Liver (tissue), 9 donors: ENCODE measurements around the gene SLC66A1. TPM values are rescaled to one million over a fixed set of nuclear protein-coding genes. Genes with fewer than 3 reads are reported as not detected.

ENCODE experiments used
- DNase-seq: peaks from one replicate; pipeline ENCODE4 v3.0.0-alpha.2; 2017; ENCODE audit warnings: low spot score
- H3K27ac ChIP-seq, 2 donors: one replicate each; pipeline ENCODE4 v1.7.0; 2013; ENCODE audit warnings: inconsistent platforms in 2 of 2, low read length in 2 of 2, control low read depth in 1 of 2, low read depth in 1 of 2, mild to moderate bottlenecking in 1 of 2
- H3K27me3 ChIP-seq, 4 donors: one replicate each; pipeline versions ENCODE4 v1.6.1 to v1.7.0; 2013; ENCODE audit warnings: low read length in 3 of 4, inconsistent platforms in 1 of 4, mild to moderate bottlenecking in 1 of 4, moderate library complexity in 1 of 4; ENCODE audit not compliant: control insufficient read depth in 4 of 4, insufficient read depth in 4 of 4
- H3K36me3 ChIP-seq, 4 donors: one replicate each; pipeline versions ENCODE4 v1.6.1 to v1.7.0; 2013; ENCODE audit warnings: low read length in 3 of 4, mild to moderate bottlenecking in 3 of 4, low read depth in 1 of 4, moderate library complexity in 1 of 4; ENCODE audit not compliant: control insufficient read depth in 4 of 4, insufficient read depth in 3 of 4
- H3K4me1 ChIP-seq, 4 donors: one replicate each; pipeline versions ENCODE4 v1.6.1 to v1.7.0; 2013; ENCODE audit warnings: low read length in 3 of 4, mild to moderate bottlenecking in 3 of 4, moderate library complexity in 1 of 4; ENCODE audit not compliant: control insufficient read depth in 4 of 4, insufficient read depth in 4 of 4
- H3K4me3 ChIP-seq, 3 donors: one replicate each; pipeline versions ENCODE4 v1.6.1 to v1.7.0; 2013; ENCODE audit warnings: low read length in 3 of 3, control low read depth in 1 of 3, low read depth in 1 of 3, mild to moderate bottlenecking in 1 of 3
- H3K9ac ChIP-seq, 2 donors: one replicate each; pipeline ENCODE4 v1.7.0; 2013; ENCODE audit warnings: low read length in 2 of 2, mild to moderate bottlenecking in 2 of 2, moderate library complexity in 2 of 2, control low read depth in 1 of 2, low read depth in 1 of 2
- H3K9me3 ChIP-seq, 4 donors: one replicate each; pipeline versions ENCODE4 v1.6.1 to v1.7.0; 2013; ENCODE audit warnings: low read length in 3 of 4; ENCODE audit not compliant: control insufficient read depth in 4 of 4
- EGR1 ChIP-seq, 2 donors: IDR thresholded peaks; 2 replicates each; pipeline ENCODE4 v1.6.1; 2016 to 2018; ENCODE audit warnings: antibody characterized with exemption in 2 of 2, low read depth in 2 of 2
- FOXA1 ChIP-seq: IDR thresholded peaks from 2 replicates; pipeline ENCODE4 v1.6.1; 2016; ENCODE audit warnings: antibody characterized with exemption
- FOXA2 ChIP-seq: IDR thresholded peaks from 2 replicates; pipeline ENCODE4 v1.6.1; 2016; ENCODE audit warnings: antibody characterized with exemption
- HNF4A ChIP-seq, 2 donors: conservative IDR thresholded peaks; 2 replicates each; pipeline ENCODE4 v1.6.1; 2016; ENCODE audit warnings: antibody characterized with exemption in 2 of 2, mild to moderate bottlenecking in 2 of 2
- HNF4G ChIP-seq: IDR thresholded peaks from 2 replicates; pipeline ENCODE4 v1.6.1; 2016; ENCODE audit warnings: antibody characterized with exemption
- JUND ChIP-seq, 2 donors: IDR thresholded peaks; 2 replicates each; pipeline ENCODE4 v1.6.1; 2016; ENCODE audit warnings: antibody characterized with exemption in 2 of 2
- NR2F2 ChIP-seq: IDR thresholded peaks from 2 replicates; pipeline ENCODE4 v1.6.1; 2016; ENCODE audit warnings: antibody characterized with exemption
- RAD21 ChIP-seq, 2 donors: IDR thresholded peaks; 2 replicates each; pipeline ENCODE4 v1.6.1; 2016; ENCODE audit warnings: antibody characterized with exemption in 2 of 2, mild to moderate bottlenecking in 2 of 2
- RXRA ChIP-seq, 2 donors: IDR thresholded peaks; 2 replicates each; pipeline ENCODE4 v1.6.1; 2017 to 2018; ENCODE audit warnings: antibody characterized with exemption in 2 of 2, mild to moderate bottlenecking in 1 of 2
- SP1 ChIP-seq: IDR thresholded peaks from 2 replicates; pipeline ENCODE4 v1.6.1; 2018; ENCODE audit warnings: antibody characterized with exemption, mild to moderate bottlenecking
- TAF1 ChIP-seq: conservative IDR thresholded peaks from 2 replicates; pipeline ENCODE4 v1.6.1; 2016; ENCODE audit warnings: antibody characterized with exemption, mild to moderate bottlenecking
- YY1 ChIP-seq: IDR thresholded peaks from 2 replicates; pipeline ENCODE4 v1.6.1; 2016; ENCODE audit warnings: antibody characterized with exemption, mild to moderate bottlenecking
- WGBS: extraction: QIAGEN DNeasy Blood & Tissue Kit; methylation state at CpG from one replicate; pipeline ENCODE4 v1.1.7; 2013; 5-methylcytosine and 5-hydroxymethylcytosine counted together
- polyA plus RNA-seq, 2 donors: library from polyadenylated mRNA; stranded (reverse) in 1 of 2; unstranded in 1 of 2; fragments of 200-250 nt in 1 of 2; fragments of >200 nt in 1 of 2; fragmentation: Nextera tagmentation in 1 of 2; extraction: Ambion mirVana in 1 of 2; gene quantifications; one replicate each; pipeline versions ENCODE4 v1.2.1 to v1.2.3, GENCODE V29; 2013 to 2015
- total RNA-seq, 2 donors: library from RNA; depleted of rRNA; stranded (reverse); fragments of >200 nt; gene quantifications; one replicate each; pipeline ENCODE4 v1.2.3, GENCODE V29; 2014
- TF ChIP-seq, protein P1 (sequence below): IDR thresholded peaks from 2 replicates; pipeline ENCODE4 v1.6.1; 2016; ENCODE audit warnings: antibody characterized with exemption
- TF ChIP-seq, protein P2 (sequence below): IDR thresholded peaks from 2 replicates; pipeline ENCODE4 v1.6.1; 2016; ENCODE audit warnings: antibody characterized with exemption, mild to moderate bottlenecking
- TF ChIP-seq, protein P3 (sequence below): IDR thresholded peaks from 2 replicates; pipeline ENCODE4 v1.6.1; 2016; ENCODE audit warnings: antibody characterized with exemption
- TF ChIP-seq, protein P4 (sequence below): IDR thresholded peaks from 2 replicates; pipeline ENCODE4 v1.6.1; 2016; ENCODE audit warnings: antibody characterized with exemption
- TF ChIP-seq, protein P5 (sequence below): fragments of 150-350 bp; IDR thresholded peaks from 2 replicates; pipeline ENCODE4 v1.5.1; 2017; ENCODE audit warnings: improper control_type of control experiment, low read depth, low read length; ENCODE audit not compliant: missing input control
- donor health status: healthy.
- donor health status: healthy.
- donor health status: healthy.
- donor health status: healthy.
- donor health status: healthy.

Gene SLC66A1
- total and polyA plus RNA-seq, 4 donors: 6.8 to 16.0 (median 14.0) TPM

DNA sequence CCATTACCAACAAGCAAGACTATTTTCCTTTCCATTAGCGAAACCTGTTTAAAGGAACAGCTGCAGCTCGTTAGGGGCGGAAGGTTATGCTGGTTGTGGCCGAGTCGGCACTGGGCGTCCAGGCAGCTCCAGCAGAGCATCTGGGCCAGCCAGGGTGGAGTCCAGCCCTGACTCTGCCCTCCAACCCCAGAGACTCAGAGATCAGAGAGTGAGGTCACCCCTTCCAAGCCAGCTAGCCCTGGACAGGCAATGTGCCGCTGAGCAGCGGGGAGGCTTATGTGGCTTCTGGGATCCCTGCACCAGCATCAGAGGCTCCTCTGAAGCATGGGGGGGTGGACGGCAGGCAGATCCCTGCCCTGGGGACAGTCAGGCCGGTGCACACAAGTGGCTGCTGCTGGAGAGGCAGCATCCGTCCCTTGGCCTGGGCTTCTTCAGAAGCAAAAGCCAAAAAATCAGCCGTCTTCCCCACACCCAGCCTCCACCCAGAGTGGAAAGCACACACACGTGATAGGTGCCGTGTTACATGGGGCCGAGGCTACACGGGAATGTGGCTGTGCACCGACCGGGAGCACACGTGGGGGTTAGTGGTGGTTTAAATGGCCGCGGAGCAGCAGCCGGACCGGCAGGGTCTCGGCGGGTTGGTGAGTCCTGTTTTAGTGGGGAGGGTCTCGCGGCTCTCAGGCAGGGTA lies 30.1 kb downstream of the SLC66A1 start:
- WGBS: 94% methylated on average over 27 of the region's 27 CpGs
- Histone ChIP-seq H3K4me1 (peaks cover 2 to 25% (median 14%) of the 10 kb centered on the region in 4 donors), H3K4me3 (no peak overlapping the region), H3K9me3 (no peaks in the 10 kb centered on the region), H3K27ac (no peak overlapping the region), H3K27me3 (no peaks in the 10 kb centered on the region), H3K9ac (no peak overlapping the region), H3K36me3 (peaks cover 0 to 20% (median under 1%) of the 10 kb centered on the region in 4 donors)
- TF ChIP-seq HNF4A (conservative IDR thresholded peaks at IDR 0.05): no peak
- no peak for TF ChIP-seq FOXA1
- TF ChIP-seq NR2F2: no peak
- no peak for TF ChIP-seq EGR1 (IDR thresholded peaks at IDR 0.05; ENCODE audit: low read depth in 2 of 2)
- no peak for TF ChIP-seq FOXA2
- TF ChIP-seq, protein P1, sequence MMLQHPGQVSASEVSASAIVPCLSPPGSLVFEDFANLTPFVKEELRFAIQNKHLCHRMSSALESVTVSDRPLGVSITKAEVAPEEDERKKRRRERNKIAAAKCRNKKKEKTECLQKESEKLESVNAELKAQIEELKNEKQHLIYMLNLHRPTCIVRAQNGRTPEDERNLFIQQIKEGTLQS: no peak
- TF ChIP-seq HNF4G: no peak
- TF ChIP-seq, protein P2, sequence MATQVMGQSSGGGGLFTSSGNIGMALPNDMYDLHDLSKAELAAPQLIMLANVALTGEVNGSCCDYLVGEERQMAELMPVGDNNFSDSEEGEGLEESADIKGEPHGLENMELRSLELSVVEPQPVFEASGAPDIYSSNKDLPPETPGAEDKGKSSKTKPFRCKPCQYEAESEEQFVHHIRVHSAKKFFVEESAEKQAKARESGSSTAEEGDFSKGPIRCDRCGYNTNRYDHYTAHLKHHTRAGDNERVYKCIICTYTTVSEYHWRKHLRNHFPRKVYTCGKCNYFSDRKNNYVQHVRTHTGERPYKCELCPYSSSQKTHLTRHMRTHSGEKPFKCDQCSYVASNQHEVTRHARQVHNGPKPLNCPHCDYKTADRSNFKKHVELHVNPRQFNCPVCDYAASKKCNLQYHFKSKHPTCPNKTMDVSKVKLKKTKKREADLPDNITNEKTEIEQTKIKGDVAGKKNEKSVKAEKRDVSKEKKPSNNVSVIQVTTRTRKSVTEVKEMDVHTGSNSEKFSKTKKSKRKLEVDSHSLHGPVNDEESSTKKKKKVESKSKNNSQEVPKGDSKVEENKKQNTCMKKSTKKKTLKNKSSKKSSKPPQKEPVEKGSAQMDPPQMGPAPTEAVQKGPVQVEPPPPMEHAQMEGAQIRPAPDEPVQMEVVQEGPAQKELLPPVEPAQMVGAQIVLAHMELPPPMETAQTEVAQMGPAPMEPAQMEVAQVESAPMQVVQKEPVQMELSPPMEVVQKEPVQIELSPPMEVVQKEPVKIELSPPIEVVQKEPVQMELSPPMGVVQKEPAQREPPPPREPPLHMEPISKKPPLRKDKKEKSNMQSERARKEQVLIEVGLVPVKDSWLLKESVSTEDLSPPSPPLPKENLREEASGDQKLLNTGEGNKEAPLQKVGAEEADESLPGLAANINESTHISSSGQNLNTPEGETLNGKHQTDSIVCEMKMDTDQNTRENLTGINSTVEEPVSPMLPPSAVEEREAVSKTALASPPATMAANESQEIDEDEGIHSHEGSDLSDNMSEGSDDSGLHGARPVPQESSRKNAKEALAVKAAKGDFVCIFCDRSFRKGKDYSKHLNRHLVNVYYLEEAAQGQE: no peak
- TF ChIP-seq, protein P3, sequence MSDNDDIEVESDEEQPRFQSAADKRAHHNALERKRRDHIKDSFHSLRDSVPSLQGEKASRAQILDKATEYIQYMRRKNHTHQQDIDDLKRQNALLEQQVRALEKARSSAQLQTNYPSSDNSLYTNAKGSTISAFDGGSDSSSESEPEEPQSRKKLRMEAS: no peak
- no peak for TF ChIP-seq JUND (IDR thresholded peaks at IDR 0.05)
- DNase-seq: no peak

DNA sequence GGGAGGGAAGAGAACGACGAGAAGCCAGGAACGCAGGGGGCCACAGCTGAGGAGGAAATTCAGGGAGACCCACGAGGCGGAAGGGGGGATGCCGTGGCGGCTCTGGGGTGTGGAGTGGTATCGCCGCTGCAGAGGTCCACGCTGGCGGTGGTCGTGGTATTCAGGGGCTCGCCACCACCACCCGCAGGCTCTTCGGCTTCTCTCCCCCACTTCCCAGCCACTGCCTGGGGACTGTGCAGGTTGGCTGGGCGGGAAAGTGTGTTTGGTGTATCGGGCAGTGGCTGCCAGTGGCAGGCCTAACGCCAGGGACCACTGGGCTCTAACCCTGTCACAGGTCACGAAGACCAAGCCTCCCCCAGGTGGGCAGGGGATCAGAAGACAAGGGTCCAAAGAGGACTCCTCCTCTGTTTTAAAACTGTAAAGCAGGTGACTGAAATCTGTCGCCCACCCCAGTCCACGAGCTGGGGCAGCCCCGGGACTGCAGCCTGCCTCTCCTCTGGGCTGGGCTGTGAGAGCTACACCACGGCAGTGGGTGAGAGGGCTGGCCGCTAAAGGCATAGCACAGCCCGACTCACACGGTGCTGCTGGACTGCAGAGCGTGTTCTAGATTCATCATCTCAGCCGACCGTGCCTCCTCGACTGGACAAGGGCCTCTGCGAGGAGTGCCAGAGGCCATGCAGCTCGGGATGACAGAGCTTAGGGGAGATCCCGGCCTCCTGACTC lies 30.9 kb downstream of the SLC66A1 start:
- peaks cover 0 to 20% (median under 1%) of the 10 kb centered on the region in 4 donors for H3K36me3 ChIP-seq

More for the DNA sequence above, 30.9 kb downstream of the SLC66A1 start:
- 91% methylated on average over 33 of the region's 33 CpGs for WGBS
- TF ChIP-seq TAF1: no peak
- no peak for TF ChIP-seq HNF4A (conservative IDR thresholded peaks at IDR 0.05)
- TF ChIP-seq EGR1 (IDR thresholded peaks at IDR 0.05; ENCODE audit: low read depth in 2 of 2): no peak
- TF ChIP-seq, protein P2: no peak
- no peak for TF ChIP-seq JUND (IDR thresholded peaks at IDR 0.05)
- no peak for TF ChIP-seq FOXA1
- no peak for TF ChIP-seq RAD21 (IDR thresholded peaks at IDR 0.05)
- TF ChIP-seq NR2F2: no peak
- no peak for TF ChIP-seq HNF4G
- TF ChIP-seq, protein P3: no peak
- TF ChIP-seq YY1: no peak
- no peak for TF ChIP-seq RXRA (IDR thresholded peaks at IDR 0.05)
- TF ChIP-seq, protein P4, sequence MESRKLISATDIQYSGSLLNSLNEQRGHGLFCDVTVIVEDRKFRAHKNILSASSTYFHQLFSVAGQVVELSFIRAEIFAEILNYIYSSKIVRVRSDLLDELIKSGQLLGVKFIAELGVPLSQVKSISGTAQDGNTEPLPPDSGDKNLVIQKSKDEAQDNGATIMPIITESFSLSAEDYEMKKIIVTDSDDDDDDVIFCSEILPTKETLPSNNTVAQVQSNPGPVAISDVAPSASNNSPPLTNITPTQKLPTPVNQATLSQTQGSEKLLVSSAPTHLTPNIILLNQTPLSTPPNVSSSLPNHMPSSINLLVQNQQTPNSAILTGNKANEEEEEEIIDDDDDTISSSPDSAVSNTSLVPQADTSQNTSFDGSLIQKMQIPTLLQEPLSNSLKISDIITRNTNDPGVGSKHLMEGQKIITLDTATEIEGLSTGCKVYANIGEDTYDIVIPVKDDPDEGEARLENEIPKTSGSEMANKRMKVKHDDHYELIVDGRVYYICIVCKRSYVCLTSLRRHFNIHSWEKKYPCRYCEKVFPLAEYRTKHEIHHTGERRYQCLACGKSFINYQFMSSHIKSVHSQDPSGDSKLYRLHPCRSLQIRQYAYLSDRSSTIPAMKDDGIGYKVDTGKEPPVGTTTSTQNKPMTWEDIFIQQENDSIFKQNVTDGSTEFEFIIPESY: no peak
- TF ChIP-seq SP1: no peak
- TF ChIP-seq, protein P5, sequence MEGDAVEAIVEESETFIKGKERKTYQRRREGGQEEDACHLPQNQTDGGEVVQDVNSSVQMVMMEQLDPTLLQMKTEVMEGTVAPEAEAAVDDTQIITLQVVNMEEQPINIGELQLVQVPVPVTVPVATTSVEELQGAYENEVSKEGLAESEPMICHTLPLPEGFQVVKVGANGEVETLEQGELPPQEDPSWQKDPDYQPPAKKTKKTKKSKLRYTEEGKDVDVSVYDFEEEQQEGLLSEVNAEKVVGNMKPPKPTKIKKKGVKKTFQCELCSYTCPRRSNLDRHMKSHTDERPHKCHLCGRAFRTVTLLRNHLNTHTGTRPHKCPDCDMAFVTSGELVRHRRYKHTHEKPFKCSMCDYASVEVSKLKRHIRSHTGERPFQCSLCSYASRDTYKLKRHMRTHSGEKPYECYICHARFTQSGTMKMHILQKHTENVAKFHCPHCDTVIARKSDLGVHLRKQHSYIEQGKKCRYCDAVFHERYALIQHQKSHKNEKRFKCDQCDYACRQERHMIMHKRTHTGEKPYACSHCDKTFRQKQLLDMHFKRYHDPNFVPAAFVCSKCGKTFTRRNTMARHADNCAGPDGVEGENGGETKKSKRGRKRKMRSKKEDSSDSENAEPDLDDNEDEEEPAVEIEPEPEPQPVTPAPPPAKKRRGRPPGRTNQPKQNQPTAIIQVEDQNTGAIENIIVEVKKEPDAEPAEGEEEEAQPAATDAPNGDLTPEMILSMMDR: no peak
- DNase-seq: no peak
- H3K9ac ChIP-seq: no peak overlapping the region
- H3K4me1 ChIP-seq: peaks cover 2 to 19% (median 12%) of the 10 kb centered on the region in 4 donors
- no peak overlapping the region for H3K27ac ChIP-seq
- H3K27me3 ChIP-seq: no peaks in the 10 kb centered on the region
- no peaks in the 10 kb centered on the region for H3K9me3 ChIP-seq
- H3K4me3 ChIP-seq: no peak overlapping the region
